GM19043 (cell line): ENCODE measurements around the gene MT1F.
A peak's percentile ranks its signal among the peaks of the same experiment; 100 is the strongest.

Experiments used
- ATAC-seq: cut with Tn5 transposase; IDR thresholded peaks from one replicate; pipeline ENCODE4 v1.9.1; 2021; ENCODE audit warnings: low read depth; ENCODE audit not compliant: unreplicated experiment

MT1F gene

DNA sequence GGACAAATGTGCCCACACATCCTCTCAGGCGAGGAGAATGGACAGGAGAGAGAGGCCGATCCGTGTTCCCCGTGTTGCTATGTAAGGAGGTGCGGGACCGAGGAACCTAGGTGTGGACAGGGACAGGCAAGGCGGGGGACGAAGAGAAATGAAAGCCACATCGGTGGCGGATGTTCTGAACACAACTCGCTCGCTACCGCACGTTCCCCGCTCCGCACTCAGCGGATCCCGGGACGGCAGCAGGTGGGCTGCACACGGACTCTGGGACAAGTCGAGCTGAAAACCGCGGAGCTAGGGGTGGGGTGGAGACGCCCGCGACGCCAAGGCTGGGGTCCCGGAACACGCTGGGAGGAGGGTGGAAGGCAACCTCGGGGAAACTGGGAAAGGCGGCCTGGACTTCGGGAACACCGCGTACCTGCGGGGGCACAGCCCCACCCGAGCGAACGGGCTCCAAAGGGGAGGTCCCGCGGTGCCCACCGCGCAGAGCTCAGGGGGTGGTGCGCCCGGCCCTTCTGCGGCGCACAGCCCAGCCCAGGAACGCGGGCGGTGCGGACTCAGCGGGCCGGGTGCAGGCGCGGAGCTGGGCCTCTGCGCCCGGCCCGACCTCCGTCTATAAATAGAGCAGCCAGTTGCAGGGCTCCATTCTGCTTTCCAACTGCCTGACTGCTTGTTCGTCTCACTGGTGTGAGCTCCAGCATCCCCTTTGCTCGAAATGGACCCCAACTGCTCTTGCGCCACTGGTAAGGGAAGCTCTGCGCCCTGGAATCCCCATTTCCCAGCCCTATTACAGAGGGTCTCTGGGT is 32.4 kb upstream of the MT1F start, which contains the start of gene MT1E:
Gene MT1E, plus strand, starts transcription at position 642 of the 803 bp plus-strand sequence. Its CDS starts 71 bp downstream, at position 713.
- peak; percentile 45 for ATAC-seq

DNA sequence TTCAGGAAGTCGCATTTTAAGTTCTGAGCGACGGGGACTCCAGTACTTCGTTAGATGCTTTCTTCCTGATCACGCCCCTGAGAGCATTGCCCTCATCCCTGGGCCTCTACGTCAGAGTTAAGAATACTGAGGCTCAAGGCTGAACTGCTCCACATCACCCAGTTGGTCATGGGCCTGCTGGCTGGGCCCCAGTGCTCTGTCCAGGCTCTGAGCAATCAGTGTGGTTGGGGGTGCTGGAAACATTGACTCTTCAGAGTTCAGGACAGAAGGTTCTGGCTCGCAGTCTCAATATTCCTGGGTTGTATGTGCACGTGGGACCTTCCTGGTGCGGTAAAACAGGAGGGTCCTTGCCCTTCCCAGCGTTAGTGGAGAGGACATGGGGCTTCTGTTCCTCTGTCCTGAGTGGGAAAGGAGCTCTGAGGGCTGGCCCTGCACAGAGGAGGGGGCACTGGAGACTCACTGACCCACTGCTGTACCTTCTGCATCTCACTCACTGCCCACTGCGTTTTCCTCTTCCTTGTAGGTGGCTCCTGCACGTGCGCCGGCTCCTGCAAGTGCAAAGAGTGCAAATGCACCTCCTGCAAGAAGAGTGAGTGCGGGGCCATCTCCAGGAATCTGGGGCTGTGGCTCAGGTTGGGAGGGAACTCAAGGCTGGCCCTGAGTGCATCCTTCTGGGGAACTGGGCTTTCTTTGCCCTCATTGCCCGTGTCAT is 31.7 kb upstream of the MT1F start:
- ATAC-seq, result no peak

DNA sequence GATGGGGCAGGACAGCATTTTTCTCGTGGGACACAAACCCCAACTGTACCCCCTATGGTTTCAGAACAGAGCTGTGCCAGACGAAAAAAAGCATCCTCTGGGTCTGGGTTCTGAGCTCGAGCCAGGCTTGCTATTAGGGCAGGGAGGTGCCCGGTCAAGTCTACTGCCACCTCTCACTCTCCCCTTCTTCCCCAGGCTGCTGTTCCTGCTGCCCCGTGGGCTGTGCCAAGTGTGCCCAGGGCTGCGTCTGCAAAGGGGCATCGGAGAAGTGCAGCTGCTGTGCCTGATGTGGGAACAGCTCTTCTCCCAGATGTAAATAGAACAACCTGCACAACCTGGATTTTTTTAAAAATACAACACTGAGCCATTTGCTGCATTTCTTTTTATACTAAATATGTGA is 31.1 kb upstream of the MT1F start:
- no peak for ATAC-seq

DNA sequence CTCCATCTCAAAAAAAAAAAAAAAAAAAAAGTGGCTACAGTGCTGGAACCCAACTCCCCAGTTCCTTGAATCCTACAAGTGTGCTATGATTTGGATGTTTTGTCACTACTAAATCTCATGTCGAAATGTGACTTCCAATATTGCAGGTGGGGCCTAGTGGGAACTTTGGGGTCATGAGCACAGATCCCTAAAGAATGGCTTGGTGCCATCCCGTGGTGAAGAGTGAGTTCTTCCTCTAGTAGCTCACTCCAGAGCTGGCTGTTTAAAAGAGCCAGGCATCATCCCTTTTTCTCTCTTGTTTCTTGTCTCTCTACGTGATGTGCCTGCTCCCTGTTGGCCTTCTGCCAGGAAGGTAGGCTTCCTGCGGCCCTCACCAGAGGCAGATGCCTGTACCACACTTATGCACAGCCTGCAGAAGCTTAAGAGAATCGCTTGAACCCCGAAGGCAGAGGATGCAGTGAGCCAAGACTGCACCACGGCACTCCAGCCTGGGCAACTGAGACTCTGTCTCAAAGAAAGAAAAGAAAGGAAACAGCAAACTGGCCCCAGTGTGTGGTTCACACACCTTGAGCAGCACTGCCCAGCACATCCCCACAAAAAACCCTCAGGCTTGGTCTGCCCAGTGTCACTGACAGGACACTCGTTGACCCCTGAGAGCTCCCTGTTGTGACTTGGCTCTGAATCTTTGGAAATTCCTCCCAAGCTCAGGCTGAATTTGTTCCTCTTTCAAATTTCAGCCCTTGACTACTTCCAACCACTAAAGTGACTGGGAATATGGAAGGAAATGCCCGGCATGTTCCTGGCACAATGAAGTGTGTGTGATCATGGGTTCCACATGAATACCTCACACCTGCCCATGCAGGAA is 29.0 kb upstream of the MT1F start:
- no peak for ATAC-seq

DNA sequence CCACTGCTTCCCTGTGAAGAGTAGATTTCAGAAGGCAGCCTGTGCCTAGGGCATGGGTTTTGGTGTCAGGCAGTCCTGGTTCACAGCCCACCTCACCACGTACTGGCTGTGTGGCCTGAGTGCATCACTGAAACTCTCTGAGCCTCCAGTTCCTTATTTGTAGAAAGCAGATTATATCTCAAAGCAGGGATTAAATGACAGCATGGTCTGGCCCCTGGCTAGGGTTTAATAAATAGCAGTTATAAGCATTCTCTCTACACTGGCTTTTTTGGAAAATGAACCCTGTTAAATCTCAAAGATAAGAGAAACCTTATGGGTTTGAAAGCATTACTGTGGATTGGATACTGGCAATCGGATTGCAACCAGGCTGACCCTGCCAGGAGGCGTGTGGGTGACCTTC is 28.2 kb upstream of the MT1F start:
- no peak for ATAC-seq

DNA sequence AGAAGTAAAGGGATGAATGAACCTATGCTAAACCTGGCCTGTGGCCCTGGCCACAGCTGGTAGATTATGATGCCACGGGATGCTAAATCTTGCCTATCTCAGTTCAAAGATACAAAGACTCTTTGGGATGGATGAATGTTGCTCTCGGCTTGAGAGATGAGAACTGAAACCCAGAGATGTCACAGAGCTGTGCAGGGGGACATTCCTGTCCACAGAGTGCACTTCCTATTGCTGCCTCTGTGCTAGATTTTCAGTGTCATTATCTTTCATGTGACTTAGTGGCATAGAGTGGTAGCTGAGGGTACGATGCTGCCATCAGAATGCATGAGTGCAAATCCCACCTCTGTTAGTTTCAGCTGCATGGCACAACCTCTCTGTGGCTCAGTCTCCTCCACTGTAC is 27.6 kb upstream of the MT1F start:
- ATAC-seq, result peak; percentile 81

DNA sequence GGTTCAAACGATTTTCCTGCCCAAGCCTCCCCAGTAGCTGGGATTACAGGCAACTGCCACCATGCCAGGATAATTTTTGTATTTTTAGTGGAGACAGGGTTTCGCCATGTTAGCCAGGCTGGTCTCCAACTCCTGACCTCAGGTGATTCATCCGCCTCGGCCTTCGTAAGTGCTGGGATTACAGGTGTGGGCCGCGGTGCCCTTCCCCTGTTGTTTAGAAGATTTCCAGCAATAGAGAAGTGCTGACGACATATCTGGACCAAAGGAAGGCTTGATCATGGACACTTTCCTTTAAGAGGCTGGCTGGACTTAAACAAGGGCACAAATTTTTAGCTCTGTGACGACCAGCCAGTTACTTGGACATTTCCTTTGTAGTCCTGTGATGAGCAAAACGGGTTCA is 26.6 kb upstream of the MT1F start:
- ATAC-seq, result no peak

DNA sequence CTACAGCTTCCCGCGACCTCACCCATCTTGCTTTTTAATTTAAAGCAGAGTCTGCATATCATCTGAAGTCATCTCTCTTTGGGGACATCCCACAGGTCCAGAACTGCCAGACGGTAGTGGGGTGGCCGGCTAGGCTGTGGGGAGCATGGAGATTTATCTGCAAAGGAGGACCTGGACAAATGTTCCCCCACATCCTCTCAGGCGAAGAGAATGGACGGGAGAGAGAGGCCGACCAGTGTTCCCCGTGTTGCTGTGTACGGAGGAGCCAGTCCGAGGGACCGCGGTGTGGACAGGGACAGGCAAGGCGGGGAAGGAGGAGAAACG is 26.0 kb upstream of the MT1F start:
- no peak for ATAC-seq

DNA sequence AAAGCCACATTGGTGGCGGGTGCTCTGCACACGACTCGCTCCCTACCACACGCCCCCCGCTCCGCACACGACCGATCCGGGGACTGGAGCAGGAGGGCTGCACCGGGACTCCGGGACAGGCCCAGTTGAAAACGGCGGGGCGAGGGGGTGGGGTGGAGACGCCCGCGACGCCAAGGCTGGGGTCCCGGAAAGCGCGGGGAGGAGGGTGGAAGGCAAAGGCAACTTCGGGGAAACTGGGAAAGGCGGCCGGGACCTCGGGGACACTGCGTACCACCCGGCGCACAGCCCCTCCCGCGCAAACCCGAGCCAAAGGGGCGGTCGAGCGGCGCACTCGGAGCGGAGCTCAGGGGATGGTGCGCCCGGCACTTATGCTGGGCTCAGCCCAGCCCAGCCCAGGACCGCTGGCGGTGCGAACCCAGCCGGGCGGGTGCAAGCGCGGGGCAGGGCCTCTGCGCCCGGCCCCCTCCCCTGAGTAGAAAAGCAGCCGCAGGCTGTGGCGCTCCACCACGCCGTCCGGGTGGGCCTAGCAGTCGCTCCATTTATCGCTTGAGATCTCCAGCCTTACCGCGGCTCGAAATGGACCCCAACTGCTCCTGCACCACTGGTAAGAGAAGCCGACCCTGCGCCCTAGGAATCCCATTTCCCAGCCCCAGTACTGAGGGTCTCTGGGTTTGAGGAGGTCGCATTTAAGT is 25.5 kb upstream of the MT1F start, which contains the start of gene MT1M:
Gene MT1M, plus strand, starts transcription at position 504 of the 692 bp plus-strand sequence. Its CDS starts 73 bp downstream, at position 577.
- no peak for ATAC-seq

DNA sequence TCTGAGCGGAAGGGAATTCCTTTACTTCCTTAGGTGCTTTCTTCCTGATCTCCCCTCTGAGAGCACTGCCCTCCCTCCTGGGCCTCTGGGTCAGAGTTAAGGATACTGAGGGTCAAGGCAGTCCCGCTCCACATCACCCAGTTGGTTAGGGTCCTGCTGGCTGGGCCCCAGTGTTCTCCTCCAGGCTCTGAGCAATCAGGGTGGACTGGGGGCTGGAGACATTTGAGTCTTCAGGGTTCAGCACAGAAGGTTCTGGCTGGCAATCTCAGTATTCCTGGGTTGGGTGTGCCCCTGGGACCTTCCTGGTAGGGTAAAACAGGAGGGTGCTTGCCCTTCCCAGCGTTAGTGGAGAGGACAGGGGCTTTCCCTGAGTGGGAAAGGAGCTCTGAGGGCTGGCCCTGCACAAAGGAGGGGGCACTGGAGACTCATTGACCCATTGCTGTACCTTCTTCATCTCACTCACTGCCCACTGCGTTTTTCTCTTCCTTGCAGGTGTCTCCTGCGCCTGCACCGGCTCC is 24.9 kb upstream of the MT1F start:
- no peak for ATAC-seq

DNA sequence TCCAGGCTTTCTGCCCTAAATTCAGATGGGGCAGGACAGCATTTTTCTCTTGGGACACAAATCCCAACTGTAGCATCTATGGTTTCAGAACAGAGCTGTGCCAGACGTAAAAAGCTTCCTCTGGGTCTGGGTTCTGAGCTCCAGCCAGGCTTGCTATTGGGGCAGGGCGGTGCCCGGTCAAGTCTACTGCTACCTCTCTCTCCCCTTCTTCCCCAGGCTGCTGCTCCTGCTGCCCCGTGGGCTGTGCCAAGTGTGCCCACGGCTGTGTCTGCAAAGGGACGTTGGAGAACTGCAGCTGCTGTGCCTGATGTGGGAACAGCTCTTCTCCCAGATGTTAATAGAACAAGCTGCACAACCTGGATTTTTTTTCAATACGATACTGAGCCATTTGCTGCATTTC is 24.2 kb upstream of the MT1F start:
- no peak for ATAC-seq

DNA sequence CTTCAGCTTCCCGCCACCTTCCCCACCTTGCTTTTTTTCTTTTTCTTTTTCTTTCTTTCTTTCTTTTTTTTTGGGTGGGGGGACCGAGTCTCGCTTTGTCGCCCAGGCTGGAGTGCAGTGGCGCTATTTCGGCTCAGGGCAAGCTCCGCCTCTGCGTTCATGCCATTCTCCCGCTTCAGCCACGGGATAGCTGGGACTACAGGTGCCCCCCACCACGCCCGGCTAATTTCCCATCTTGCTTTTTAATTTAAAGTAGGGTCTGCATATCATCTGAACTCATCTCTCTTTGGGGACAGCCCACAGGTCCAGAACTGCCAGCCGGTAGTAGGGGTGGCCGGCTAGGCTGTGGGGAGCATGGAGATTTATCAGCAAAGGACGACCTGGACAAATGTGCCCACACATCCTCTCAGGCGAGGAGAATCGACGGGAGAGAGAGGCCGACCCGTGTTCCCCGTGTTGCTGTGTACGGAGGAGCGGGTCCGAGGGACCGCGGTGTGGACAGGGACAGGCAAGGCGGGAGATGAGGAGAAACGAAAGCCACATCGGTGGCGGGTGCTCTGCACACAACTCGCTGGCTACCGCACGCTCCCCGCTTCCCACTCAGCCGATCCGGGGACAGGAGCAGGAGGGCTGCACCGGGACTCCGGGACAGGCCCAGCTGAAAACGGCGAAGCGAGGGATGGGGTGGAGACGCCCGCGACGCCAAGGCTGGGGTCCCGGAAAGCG is 22.9 kb upstream of the MT1F start:
- no peak for ATAC-seq

DNA sequence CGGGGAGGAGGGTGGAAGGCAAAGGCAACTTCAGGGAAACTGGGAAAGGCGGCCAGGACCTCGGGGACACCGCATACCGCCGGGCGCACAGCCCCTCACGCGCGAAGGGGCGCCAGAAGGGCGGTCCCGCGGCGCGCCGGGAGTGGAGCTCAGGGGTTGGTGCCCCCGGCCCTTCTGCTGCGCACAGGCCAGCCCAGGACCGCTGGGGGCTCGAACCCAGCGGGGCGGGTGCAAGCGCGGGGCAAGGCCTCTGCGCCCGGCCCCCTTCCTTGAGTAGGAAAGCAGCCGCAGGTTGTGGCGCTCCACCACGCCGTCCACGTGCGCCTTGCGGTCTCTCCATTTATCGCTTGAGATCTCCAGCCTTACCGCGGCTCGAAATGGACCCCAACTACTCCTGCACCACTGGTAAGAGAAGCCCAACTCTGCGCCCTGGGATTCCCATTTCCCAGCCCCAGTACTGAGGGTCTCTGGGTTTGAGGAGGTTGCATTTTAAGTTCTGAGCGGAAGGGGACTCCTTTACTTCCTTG is 22.3 kb upstream of the MT1F start:
- ATAC-seq, result no peak

DNA sequence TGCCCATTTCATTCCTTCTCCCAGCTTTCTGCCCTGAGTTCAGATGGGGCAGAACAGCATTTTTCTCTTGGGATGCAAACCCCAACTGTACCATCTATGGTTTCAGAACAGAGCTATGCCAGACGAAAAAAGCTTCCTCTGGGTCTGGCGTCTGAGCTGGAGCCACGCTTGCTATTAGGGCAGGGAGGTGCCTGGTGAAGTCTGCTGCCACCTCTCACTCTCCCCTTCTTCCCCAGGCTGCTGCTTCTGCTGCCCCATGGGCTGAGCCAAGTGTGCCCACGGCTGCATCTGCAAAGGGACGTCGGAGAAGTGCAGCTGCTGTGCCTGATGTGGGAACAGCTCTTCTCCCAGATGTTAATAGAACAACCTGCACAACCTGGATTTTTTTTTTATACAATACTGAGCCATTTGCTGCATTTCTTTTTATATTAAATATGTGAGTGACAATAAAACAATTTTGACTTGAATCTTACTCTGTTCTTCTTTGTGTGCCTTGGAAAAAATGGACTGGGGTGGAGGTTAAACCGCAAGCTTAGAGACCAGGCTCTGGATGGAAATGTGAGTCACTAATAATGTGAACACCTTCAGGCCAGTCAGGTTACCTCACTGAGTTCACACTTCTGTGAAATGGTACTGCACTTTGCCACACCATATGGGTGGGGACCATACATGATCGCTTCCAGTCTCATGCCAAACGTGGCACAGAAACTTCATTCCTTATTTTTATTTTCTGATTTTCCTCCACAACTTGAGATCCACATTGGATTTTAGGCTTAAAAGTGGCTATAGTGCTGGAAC is 20.9 kb upstream of the MT1F start:
- no peak for ATAC-seq

DNA sequence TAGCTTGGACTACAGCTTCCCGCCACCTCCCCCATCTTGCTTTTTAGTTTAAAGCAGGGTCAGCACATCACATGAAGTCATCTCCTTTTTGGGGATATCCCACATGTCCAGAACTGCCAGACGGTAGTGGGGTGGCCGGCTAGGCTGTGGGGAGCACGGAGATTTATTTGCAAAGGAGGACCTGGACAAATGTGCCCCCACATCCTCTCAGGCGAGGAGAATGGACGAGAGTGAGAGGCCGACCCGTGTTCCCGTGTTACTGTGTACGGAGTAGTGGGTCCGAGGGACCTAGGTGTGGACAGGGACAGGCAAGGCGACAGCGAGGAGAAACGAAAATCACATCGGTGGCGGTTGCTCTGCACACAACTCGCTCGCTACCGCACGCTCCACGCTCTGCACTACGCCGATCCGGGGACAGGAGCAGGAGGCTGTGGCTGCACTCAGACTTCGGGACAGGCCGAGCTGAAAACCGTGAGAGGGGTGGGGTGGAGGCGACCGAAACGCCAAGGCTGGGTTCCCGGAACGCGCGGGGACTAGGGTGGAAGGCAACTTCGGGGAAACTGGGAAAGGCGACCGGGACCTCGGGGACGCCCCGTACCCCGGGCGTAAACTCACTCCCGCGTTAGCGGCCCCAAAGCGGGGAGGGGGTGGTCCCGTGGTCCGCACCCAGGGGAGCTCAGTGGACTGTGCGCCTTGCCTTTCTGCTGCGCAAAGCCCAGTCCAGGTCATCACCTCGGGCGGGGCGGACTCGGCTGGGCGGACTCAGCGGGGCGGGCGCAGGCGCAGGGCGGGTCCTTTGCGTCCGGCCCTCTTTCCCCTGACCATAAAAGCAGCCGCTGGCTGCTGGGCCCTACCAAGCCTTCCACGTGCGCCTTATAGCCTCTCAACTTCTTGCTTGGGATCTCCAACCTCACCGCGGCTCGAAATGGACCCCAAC is 19.7 kb upstream of the MT1F start, which contains the start of gene MT1A:
Gene MT1A, plus strand, starts transcription at position 853 of the 937 bp plus-strand sequence. Its CDS starts 73 bp downstream, at position 926.
- no peak for ATAC-seq

DNA sequence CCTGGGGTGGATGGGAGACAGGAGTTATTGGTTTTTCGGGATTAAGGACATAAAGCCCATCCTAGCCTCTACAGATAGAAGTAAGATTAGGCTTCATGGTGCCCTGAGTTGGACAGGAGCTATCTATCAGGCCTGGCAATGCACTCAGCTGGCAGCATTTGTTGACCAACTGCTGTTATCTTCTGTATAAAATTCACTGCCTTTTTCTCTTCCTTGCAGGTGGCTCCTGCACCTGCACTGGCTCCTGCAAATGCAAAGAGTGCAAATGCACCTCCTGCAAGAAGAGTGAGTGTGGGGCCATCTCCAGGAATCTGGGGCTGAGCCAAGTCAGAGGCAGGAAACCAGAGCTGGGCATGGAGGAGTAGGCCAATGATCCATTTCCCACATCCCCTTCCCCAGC is 18.7 kb upstream of the MT1F start:
- no peak for ATAC-seq

DNA sequence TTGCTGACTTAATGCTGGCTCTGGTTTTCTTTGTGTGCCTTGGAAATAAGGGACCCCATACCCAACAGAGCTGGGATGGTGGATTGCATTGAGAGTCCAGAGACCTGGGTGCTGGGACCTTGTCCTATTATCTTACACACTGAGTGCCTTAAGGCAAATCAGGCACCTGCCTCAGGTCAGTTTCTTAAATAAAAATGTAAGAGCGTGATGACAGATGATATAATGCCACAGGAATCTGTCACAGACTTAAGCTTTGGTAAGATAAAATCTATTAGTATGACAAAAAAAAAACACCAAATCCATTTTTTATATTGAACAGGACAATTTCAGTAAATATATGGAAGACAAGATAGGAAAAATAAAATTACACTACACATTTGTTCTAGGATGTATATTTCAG is 17.7 kb upstream of the MT1F start:
- no peak for ATAC-seq
